Lung (tissue), 12 donors: ENCODE measurements around the gene CHIC2. TPM values are rescaled to one million over a fixed set of nuclear protein-coding genes. Genes with fewer than 3 reads are reported as not detected.
A peak's percentile ranks its signal among the peaks of the same experiment; 100 is the strongest.

Experiments used
- ATAC-seq: fragments of 200-7000 bp; cut with Tn5 transposase; one replicate; pipeline ENCODE4 v1.9.1; 2020; ENCODE audit warnings: moderate number of reproducible peaks; ENCODE audit not compliant: insufficient read depth, low FRiP score
- DNase-seq, 3 donors: peaks; one replicate each; pipeline ENCODE4 v3.0.0-alpha.2; 2013 to 2017
- H3K27ac ChIP-seq, 2 donors: one replicate each; pipeline ENCODE4 v1.5.1; 2013; ENCODE audit warnings: mild to moderate bottlenecking in 2 of 2, moderate library complexity in 2 of 2, control low read depth in 1 of 2, inconsistent platforms in 1 of 2, low read depth in 1 of 2, low read length in 1 of 2
- H3K27me3 ChIP-seq, 3 donors: one replicate each; pipeline ENCODE4 v1.5.1; 2013; ENCODE audit warnings: low read length in 2 of 3; ENCODE audit not compliant: control insufficient read depth in 3 of 3, insufficient read depth in 3 of 3
- H3K36me3 ChIP-seq, 4 donors: one replicate each; pipeline ENCODE4 v1.5.1; 2013; ENCODE audit warnings: low read length in 4 of 4, mild to moderate bottlenecking in 1 of 4, moderate library complexity in 1 of 4; ENCODE audit not compliant: control insufficient read depth in 4 of 4, insufficient read depth in 4 of 4
- H3K4me1 ChIP-seq, 5 donors: one replicate each; pipeline ENCODE4 v1.5.1; 2013; ENCODE audit warnings: low read length in 5 of 5, mild to moderate bottlenecking in 2 of 5, moderate library complexity in 1 of 5; ENCODE audit not compliant: control insufficient read depth in 5 of 5, insufficient read depth in 5 of 5
- H3K4me3 ChIP-seq: one replicate; pipeline ENCODE4 v1.5.1; 2013; ENCODE audit warnings: mild to moderate bottlenecking, control low read depth, moderate library complexity
- H3K9ac ChIP-seq, 2 donors: one replicate each; pipeline ENCODE4 v1.5.1; 2013; ENCODE audit warnings: low read length in 2 of 2, control low read depth in 1 of 2; ENCODE audit not compliant: insufficient read depth in 1 of 2
- H3K9me3 ChIP-seq, 4 donors: one replicate each; pipeline ENCODE4 v1.5.1; 2013; ENCODE audit warnings: low read length in 3 of 4, mild to moderate bottlenecking in 1 of 4, moderate library complexity in 1 of 4; ENCODE audit not compliant: control insufficient read depth in 4 of 4, insufficient read depth in 3 of 4
- WGBS, 2 donors: extraction: QIAGEN DNeasy Blood & Tissue Kit; methylation state at CpG; one replicate each; pipeline ENCODE4 v1.1.7; 2013; 5-methylcytosine and 5-hydroxymethylcytosine counted together
- polyA plus RNA-seq, 2 donors: library from polyadenylated mRNA; stranded (reverse); fragments of 200-250 nt; gene quantifications; one replicate each; pipeline ENCODE4 v1.2.1, GENCODE V29; 2013
- total RNA-seq, 2 donors: library from RNA; depleted of rRNA in 1 of 2; stranded (reverse); fragments of >200 nt in 1 of 2; gene quantifications; one replicate each; pipeline ENCODE4 v1.2.1, GENCODE V29; 2014 to 2021
- TF ChIP-seq, protein P1 (sequence below): IDR thresholded peaks from 2 replicates; pipeline ENCODE4 v1.5.1; 2012; ENCODE audit warnings: mild to moderate bottlenecking; ENCODE audit errors: control extremely low read depth, extremely low read depth
- donor health status: control.
- donor health status: control.
- donor health status: Bipolar disorder and iron deficiency.
- donor health status: healthy.
- donor health status: DM: yes; HTN: yes; CAD: no.

The CHIC2 gene
- total and polyA plus RNA-seq, 4 donors: 12.6 to 52.8 (median 30.5) TPM

DNA sequence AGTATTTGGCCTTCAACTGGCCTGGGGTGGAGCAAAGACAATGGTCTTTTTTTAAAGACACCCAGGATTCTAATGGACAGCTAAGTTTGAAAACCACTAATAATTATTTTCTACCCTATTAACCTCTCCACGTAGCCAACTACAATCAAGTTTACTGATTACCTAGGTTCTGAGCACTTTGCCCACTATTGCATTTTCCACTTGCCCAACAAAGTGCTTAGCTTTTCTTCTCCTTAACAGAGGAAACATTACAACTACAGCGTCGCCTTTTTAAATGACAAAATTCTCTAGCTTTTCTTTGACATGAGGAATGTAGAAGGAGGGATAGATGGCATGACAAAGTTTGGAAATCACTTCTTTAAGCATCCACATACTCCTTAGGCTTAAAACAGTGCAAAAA lies 2.0 kb downstream of the CHIC2 start:
- TF ChIP-seq, protein P1, sequence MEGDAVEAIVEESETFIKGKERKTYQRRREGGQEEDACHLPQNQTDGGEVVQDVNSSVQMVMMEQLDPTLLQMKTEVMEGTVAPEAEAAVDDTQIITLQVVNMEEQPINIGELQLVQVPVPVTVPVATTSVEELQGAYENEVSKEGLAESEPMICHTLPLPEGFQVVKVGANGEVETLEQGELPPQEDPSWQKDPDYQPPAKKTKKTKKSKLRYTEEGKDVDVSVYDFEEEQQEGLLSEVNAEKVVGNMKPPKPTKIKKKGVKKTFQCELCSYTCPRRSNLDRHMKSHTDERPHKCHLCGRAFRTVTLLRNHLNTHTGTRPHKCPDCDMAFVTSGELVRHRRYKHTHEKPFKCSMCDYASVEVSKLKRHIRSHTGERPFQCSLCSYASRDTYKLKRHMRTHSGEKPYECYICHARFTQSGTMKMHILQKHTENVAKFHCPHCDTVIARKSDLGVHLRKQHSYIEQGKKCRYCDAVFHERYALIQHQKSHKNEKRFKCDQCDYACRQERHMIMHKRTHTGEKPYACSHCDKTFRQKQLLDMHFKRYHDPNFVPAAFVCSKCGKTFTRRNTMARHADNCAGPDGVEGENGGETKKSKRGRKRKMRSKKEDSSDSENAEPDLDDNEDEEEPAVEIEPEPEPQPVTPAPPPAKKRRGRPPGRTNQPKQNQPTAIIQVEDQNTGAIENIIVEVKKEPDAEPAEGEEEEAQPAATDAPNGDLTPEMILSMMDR: no peak
- Histone ChIP-seq H3K4me3 (no peak overlapping the region), H3K36me3 (peaks cover 0 to 3% (median 0%) of the 10 kb centered on the region in 4 donors), H3K27ac (no peak overlapping the region), H3K4me1 (peaks cover 0 to 31% (median 16%) of the 10 kb centered on the region in 5 donors), H3K27me3 (no peaks in the 10 kb centered on the region), H3K9ac (peak overlapping the region in 1 of 2 donors; percentile 95), H3K9me3 (peaks cover 0 to 2% (median 0%) of the 10 kb centered on the region in 4 donors)
- no peak for ATAC-seq
- DNase-seq: no peak
- WGBS, 2 donors: 60 to 64% methylated on average over 3 of the region's 3 CpGs

GRCh38 chr4:54061873-54062272 lies 2.5 kb downstream of the CHIC2 start:
- DNase-seq (no peak), ATAC-seq (no peak)
- Histone ChIP-seq H3K4me1 (peaks cover 0 to 31% (median 16%) of the 10 kb centered on the region in 5 donors), H3K27me3 (no peaks in the 10 kb centered on the region), H3K27ac (no peak overlapping the region), H3K4me3 (no peak overlapping the region), H3K9me3 (peaks cover 0 to 2% (median 0%) of the 10 kb centered on the region in 4 donors), H3K9ac (no peak overlapping the region), H3K36me3 (peaks cover 0 to 3% (median 0%) of the 10 kb centered on the region in 4 donors)
- TF ChIP-seq, protein P1: no peak
- WGBS, 2 donors: 75 to 89% methylated on average over 1 of the region's 1 CpG

- 53 to 74% methylated on average over 3 of the region's 3 CpGs for WGBS, 2 donors
- no peak for ATAC-seq
- Histone ChIP-seq H3K4me1 (peaks cover 0 to 31% (median 16%) of the 10 kb centered on the region in 5 donors), H3K4me3 (no peak overlapping the region), H3K36me3 (peaks cover 0 to 3% (median 0%) of the 10 kb centered on the region in 4 donors), H3K9ac (no peak overlapping the region), H3K27me3 (no peaks in the 10 kb centered on the region), H3K9me3 (peaks cover 0 to 2% (median 0%) of the 10 kb centered on the region in 4 donors), H3K27ac (no peak overlapping the region)
- DNase-seq: no peak
- TF ChIP-seq, protein P1: no peak
These were observed 3.3 kb downstream of the CHIC2 start for GRCh38 chr4:54061067-54061466.

- Histone ChIP-seq H3K9ac (peak overlapping the region in 1 of 2 donors; percentile 7), H3K4me3 (no peak overlapping the region), H3K27me3 (no peaks in the 10 kb centered on the region), H3K36me3 (peaks cover 0 to 3% (median 0%) of the 10 kb centered on the region in 4 donors), H3K9me3 (no peaks in the 10 kb centered on the region), H3K4me1 (peaks cover 0 to 28% (median 16%) of the 10 kb centered on the region in 5 donors), H3K27ac (no peak overlapping the region)
- TF ChIP-seq, protein P1: no peak
- ATAC-seq (no peak), DNase-seq (no peak)
- WGBS, 2 donors: 57 to 58% methylated on average over 2 of the region's 2 CpGs
These were observed 4.3 kb downstream of the CHIC2 start for GRCh38 chr4:54060116-54060515.
